ENCODE data around the gene OVCA2. TPM values are rescaled to one million over a fixed set of nuclear protein-coding genes. Genes with fewer than 3 reads are reported as not detected.

OVCA2 gene
- total and polyA plus RNA-seq, 12 donors = 15.3 to 47.5 (median 17.7) TPM

DNA sequence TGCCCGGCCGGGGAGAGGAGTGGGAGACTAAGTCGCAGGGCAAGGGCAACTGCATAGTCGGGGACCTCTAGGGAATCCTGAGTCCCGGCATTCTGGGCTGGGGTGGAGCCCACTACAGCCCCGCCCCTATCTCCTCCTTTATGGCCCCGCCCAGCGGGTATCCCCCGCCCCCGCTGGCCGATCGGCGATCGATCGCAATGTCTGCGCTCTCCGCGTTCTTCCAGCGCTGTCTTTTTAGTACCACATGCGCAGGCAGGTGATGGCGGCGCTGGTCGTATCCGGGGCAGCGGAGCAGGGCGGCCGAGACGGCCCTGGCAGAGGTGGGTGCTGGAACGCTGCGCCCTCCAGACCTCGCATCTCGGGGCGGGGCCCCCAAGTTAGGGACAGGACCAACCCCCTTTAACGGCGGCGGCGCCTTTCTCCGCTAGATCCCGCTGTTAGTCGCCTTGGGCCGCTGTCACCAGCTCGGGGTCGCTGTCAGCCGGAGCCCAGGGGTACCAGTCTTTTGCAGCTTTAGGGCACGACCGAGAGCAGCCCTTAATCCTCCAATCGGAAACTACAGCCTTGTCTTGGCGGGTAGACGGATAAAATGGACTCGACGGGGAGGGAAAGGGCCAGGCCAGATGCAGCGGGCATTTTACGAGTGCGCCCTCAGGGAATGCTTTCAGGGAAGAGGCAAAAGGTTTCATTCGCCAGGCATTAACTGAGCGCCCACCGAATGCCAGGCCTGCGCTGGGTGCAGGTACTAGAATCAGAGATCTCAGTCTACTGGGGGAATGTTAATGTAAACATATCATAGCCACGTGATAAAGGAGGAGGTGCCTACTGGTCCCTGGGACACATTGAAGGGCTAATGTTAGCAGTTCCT lies 11.7 kb upstream of the OVCA2 start, which contains the start of gene DPH1:
Gene DPH1, plus strand, starts transcription at position 243 of the 868 bp plus-strand sequence. Its CDS starts 17 bp downstream, at position 260.
- WGBS, 2 donors = 0 to 1% methylated on average over 59 of the region's 59 CpGs
- peaks cover 0 to 16% (median 0%) of the 10 kb centered on the region in 9 donors for H3K36me3 ChIP-seq
- intact Hi-C loops (cut with DNase I) = loop anchor here in 3 of 10 donors (5.0 to 10.0 kb wide), 3 partner anchors 118 to 375 kb away; partner anchors contain the start of gene WDR81 (in 2 of the 3)
- peak within 1 kb of the TSS in 9 of 10 donors; percentile 23 to 84 (median 72) for H3K27ac ChIP-seq
- H3K9me3 ChIP-seq = no peaks in the 10 kb centered on the region
- peak within 1 kb of the TSS; percentile 74 to 99 (median 95) for H3K4me3 ChIP-seq
- peaks cover 0 to 46% (median 19%) of the 10 kb centered on the region in 7 donors for H3K27me3 ChIP-seq
- peak; percentile 84 to 95 (median 89) for ATAC-seq
- peaks cover 10 to 43% (median 29%) of the 10 kb centered on the region in 9 donors for H3K4me1 ChIP-seq
- DNase-seq = peak; percentile 90
- TF ChIP-seq, protein P1, sequence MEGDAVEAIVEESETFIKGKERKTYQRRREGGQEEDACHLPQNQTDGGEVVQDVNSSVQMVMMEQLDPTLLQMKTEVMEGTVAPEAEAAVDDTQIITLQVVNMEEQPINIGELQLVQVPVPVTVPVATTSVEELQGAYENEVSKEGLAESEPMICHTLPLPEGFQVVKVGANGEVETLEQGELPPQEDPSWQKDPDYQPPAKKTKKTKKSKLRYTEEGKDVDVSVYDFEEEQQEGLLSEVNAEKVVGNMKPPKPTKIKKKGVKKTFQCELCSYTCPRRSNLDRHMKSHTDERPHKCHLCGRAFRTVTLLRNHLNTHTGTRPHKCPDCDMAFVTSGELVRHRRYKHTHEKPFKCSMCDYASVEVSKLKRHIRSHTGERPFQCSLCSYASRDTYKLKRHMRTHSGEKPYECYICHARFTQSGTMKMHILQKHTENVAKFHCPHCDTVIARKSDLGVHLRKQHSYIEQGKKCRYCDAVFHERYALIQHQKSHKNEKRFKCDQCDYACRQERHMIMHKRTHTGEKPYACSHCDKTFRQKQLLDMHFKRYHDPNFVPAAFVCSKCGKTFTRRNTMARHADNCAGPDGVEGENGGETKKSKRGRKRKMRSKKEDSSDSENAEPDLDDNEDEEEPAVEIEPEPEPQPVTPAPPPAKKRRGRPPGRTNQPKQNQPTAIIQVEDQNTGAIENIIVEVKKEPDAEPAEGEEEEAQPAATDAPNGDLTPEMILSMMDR (IDR thresholded peaks at IDR 0.05) = no peak

DNA sequence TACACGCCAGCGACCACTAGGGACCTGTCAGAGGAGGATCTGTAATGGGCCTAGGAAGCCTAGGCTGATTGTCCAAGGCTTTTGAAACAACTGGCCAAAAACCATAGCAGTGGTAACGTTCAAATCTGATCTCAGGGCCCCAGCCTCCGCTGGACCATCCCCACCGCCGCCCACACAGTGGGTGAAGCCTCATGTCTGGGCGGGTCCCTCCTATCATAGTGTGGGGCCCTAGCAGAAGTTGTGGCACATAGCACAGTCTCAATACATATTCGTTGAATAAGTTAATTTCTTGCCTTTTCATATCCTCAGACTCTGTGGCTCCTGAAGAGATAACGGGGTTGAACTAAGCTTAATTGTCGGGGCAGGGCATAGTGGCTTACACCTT lies 11.1 kb upstream of the OVCA2 start:
- no peaks in the 10 kb centered on the region for H3K9me3 ChIP-seq
- H3K4me3 ChIP-seq = peak overlapping the region; percentile 74 to 99 (median 95)
- peak overlapping the region in 4 of 10 donors; percentile 71 to 84 (median 79) for H3K27ac ChIP-seq
- intact Hi-C loops (cut with DNase I) = loop anchor here in 1 of 10 donors (10.0 kb wide), 2 partner anchors 306 to 376 kb away; partner anchors contain the start of gene WDR81
- peaks cover 0 to 22% (median 4%) of the 10 kb centered on the region in 9 donors for H3K36me3 ChIP-seq
- TF ChIP-seq, protein P1 (IDR thresholded peaks at IDR 0.05) = peak in 7 of 9 donors; percentile 7 to 54 (median 51)
- H3K4me1 ChIP-seq = peaks cover 10 to 37% (median 24%) of the 10 kb centered on the region in 9 donors
- 23% methylated on average over 10 of the region's 10 CpGs for WGBS, 2 donors
- H3K27me3 ChIP-seq = peaks cover 0 to 40% (median 15%) of the 10 kb centered on the region in 7 donors
- peak in 1 of 2 donors; percentile 57 for DNase-seq
- ATAC-seq = no peak

DNA sequence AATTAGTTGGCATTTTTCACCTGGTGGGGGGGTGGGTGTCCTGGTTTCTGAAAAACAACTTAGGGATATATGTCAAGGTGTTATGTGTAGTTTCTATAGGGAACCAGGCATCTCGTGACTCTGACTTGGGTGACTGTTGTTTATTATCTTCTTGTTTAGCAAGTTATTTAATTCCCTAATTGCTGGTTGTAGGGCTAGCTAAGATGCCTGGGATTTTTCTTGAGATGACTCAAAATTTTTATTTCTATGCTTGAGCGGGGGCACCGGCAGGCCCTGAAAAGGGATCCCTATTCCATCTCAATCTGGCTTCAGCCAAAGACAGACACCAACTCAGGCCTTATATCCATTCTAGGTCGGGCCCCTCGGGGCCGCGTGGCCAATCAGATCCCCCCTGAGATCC lies 8.7 kb upstream of the OVCA2 start:
- DNase-seq (no peak), ATAC-seq (no peak)
- H3K4me1 ChIP-seq = peaks cover 10 to 30% (median 17%) of the 10 kb centered on the region in 9 donors
- peaks cover 0 to 46% (median 20%) of the 10 kb centered on the region in 9 donors for H3K36me3 ChIP-seq
- intact Hi-C loops (cut with DNase I) = loop anchor here in 1 of 10 donors (10.0 kb wide), 2 partner anchors 308 to 378 kb away; partner anchors contain the start of gene WDR81
- no peaks in the 10 kb centered on the region for H3K9me3 ChIP-seq
- H3K27me3 ChIP-seq = peaks cover 0 to 18% (median 0%) of the 10 kb centered on the region in 7 donors
- no peak overlapping the region for H3K4me3 ChIP-seq
- TF ChIP-seq, protein P1 (IDR thresholded peaks at IDR 0.05) = no peak
- no peak overlapping the region for H3K27ac ChIP-seq
- 94 to 95% methylated on average over 7 of the region's 7 CpGs for WGBS, 2 donors

DNA sequence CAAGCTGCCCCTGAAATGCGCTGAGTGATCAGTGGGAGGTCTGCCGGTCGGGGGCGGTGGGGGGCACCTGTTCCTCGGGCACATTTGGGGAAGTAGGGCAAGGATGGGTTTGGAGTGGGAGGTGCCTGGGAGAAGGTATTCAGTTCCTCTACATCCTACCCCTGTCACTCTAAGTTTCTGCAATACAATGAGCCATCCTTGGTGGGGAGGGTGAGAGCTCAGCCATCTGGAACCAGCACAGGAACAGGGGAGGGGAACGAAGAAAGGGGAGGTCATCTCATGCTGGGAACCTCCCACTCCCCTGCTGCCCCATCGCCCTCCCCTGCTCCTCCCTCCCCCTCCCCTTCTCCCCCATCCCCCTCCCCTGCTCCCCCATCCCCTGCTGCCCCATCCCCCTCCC lies 7.7 kb upstream of the OVCA2 start:
- WGBS, 2 donors = 85 to 93% methylated on average over 7 of the region's 7 CpGs
- H3K36me3 ChIP-seq = peaks cover 0 to 54% (median 20%) of the 10 kb centered on the region in 9 donors

More for the DNA sequence above, 7.7 kb upstream of the OVCA2 start:
- TF ChIP-seq, protein P1 (IDR thresholded peaks at IDR 0.05) = no peak
- DNase-seq (no peak), ATAC-seq (no peak)
- peaks cover 10 to 28% (median 17%) of the 10 kb centered on the region in 9 donors for H3K4me1 ChIP-seq
- no peak overlapping the region for H3K27ac ChIP-seq
- H3K9me3 ChIP-seq = no peaks in the 10 kb centered on the region
- no peak overlapping the region for H3K4me3 ChIP-seq
- intact Hi-C loops (cut with DNase I) = loop anchor here in 1 of 10 donors (10.0 kb wide), 2 partner anchors 309 to 379 kb away; partner anchors contain the start of gene WDR81
- peaks cover 0 to 8% (median 0%) of the 10 kb centered on the region in 7 donors for H3K27me3 ChIP-seq
